ENCODE measurements around the gene HTT-AS. TPM values are rescaled to one million over a fixed set of nuclear protein-coding genes. Genes with fewer than 3 reads are reported as not detected.

HTT-AS gene
- total and polyA plus RNA-seq, 2 of the 13 experiments (the other 11 are each of a cell fraction or from before 2014, with no cell fraction given): not detected

DNA sequence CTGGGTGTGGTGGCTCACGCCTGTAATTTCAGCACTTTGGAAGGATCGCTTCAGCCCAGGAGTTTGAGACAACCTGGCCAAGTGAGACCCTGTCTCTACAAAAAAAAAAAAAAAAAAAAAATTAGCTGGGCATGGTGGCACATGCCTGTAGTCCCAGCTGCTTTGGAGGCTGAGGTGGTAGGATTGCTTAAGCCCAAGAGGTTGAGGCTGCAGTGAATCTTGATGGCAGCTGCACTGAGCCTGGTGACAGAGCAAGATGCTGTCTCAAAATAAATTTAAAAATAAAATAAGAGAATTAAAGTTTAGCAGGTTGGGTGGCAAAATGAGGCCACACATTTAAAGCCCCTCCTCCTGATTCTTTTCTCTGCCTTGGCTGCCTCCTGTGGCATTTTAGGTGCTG lies 47.3 kb upstream of the HTT-AS start:
- WGBS (ENCODE audit: low lambda C conversion rate): 96% methylated on average over 2 of the region's 2 CpGs
- Histone ChIP-seq H3K9ac (ENCODE audit: insufficient read depth, low read depth, low read length) (no peak overlapping the region), H3K4me3 (replicated peaks in 1 of 3; ENCODE audit: insufficient read depth in 1 of 3, low read depth in 2 of 3, low read length in 3 of 3) (no peak overlapping the region), H3K27me3 (ENCODE audit: control insufficient read depth in 1 of 2, insufficient read depth in 2 of 2, low read length in 2 of 2) (no peaks in the 10 kb centered on the region), H2AFZ (ENCODE audit: low read length) (no peak overlapping the region), H3K36me3 (replicated peaks in 1 of 2; ENCODE audit: control insufficient read depth in 1 of 2, insufficient read depth in 2 of 2, low read length in 2 of 2) (peaks cover 19 to 61% of the 10 kb centered on the region in 2 experiments), H3K4me1 (ENCODE audit: insufficient read depth, low read length) (no peaks in the 10 kb centered on the region), H3K27ac (ENCODE audit: extremely low read length, insufficient read depth, low read length) (no peak overlapping the region), H3K4me2 (ENCODE audit: low read depth, low read length) (no peak overlapping the region), H3K79me2 (ENCODE audit: insufficient read depth, low read length) (no peaks in the 10 kb centered on the region), H4K20me1 (ENCODE audit: insufficient read depth, low read length) (no peaks in the 10 kb centered on the region), H3K9me3 (ENCODE audit: low read length) (no peaks in the 10 kb centered on the region)
- no peak for TF ChIP-seq NR2F2 (IDR thresholded peaks at IDR 0.05; ENCODE audit: borderline replicate concordance, low read depth)
- no peak for TF ChIP-seq ZNF205 (CRISPR knock-in tag; IDR thresholded peaks at IDR 0.05)
- TF ChIP-seq, protein P1, sequence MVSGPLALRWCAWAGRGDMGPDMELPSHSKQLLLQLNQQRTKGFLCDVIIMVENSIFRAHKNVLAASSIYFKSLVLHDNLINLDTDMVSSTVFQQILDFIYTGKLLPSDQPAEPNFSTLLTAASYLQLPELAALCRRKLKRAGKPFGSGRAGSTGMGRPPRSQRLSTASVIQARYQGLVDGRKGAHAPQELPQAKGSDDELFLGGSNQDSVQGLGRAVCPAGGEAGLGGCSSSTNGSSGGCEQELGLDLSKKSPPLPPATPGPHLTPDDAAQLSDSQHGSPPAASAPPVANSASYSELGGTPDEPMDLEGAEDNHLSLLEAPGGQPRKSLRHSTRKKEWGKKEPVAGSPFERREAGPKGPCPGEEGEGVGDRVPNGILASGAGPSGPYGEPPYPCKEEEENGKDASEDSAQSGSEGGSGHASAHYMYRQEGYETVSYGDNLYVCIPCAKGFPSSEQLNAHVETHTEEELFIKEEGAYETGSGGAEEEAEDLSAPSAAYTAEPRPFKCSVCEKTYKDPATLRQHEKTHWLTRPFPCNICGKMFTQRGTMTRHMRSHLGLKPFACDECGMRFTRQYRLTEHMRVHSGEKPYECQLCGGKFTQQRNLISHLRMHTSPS (CRISPR knock-in tag; IDR thresholded peaks at IDR 0.05; ENCODE audit: low read depth): no peak
- ATAC-seq (no peak), FAIRE-seq (no peak), DNase-seq (ENCODE audit: low spot score) (no peak)
- in situ Hi-C loops (cut with HindIII; ENCODE audit: extremely low pct_ligation_motif_present, low pct_unique_long_range_greater_than_20kb) (no loop called here), intact Hi-C loops (cut with micrococcal nuclease; ENCODE audit: unreplicated experiment) (no loop called here)
- ChIA-PET CTCF (ENCODE audit: low intra/inter-chr PET ratio, low total read pairs) (no interaction called here), POLR2A (no interaction called here)
- BruUV-seq (replicated peaks): no TSS peak

DNA sequence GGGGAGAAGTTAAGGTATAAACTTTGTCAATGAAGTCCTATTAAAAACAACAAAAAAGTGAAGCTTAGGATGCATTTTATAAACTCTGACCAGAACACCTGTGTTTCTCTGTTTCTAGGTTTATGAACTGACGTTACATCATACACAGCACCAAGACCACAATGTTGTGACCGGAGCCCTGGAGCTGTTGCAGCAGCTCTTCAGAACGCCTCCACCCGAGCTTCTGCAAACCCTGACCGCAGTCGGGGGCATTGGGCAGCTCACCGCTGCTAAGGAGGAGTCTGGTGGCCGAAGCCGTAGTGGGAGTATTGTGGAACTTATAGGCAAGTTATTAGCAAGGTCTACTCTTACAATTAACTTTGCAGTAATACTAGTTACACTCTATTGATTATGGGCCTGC lies 46.8 kb upstream of the HTT-AS start:
- Histone ChIP-seq H3K9ac (ENCODE audit: insufficient read depth, low read depth, low read length) (no peak overlapping the region), H3K27me3 (ENCODE audit: control insufficient read depth in 1 of 2, insufficient read depth in 2 of 2, low read length in 2 of 2) (no peaks in the 10 kb centered on the region), H2AFZ (ENCODE audit: low read length) (no peak overlapping the region), H3K79me2 (ENCODE audit: insufficient read depth, low read length) (no peaks in the 10 kb centered on the region), H4K20me1 (ENCODE audit: insufficient read depth, low read length) (no peaks in the 10 kb centered on the region), H3K4me3 (replicated peaks in 1 of 3; ENCODE audit: insufficient read depth in 1 of 3, low read depth in 2 of 3, low read length in 3 of 3) (no peak overlapping the region), H3K36me3 (replicated peaks in 1 of 2; ENCODE audit: control insufficient read depth in 1 of 2, insufficient read depth in 2 of 2, low read length in 2 of 2) (peaks cover 24 to 64% of the 10 kb centered on the region in 2 experiments), H3K27ac (ENCODE audit: extremely low read length, insufficient read depth, low read length) (no peak overlapping the region), H3K4me1 (ENCODE audit: insufficient read depth, low read length) (no peaks in the 10 kb centered on the region), H3K9me3 (ENCODE audit: low read length) (no peaks in the 10 kb centered on the region), H3K4me2 (ENCODE audit: low read depth, low read length) (no peak overlapping the region)
- in situ Hi-C loops (cut with HindIII; ENCODE audit: extremely low pct_ligation_motif_present, low pct_unique_long_range_greater_than_20kb): no loop called here
- intact Hi-C loops (cut with micrococcal nuclease; ENCODE audit: unreplicated experiment): no loop called here
- POLR2A ChIA-PET: no interaction called here
- no peak for ATAC-seq
- no peak for DNase-seq (ENCODE audit: low spot score)
- BruUV-seq (replicated peaks): no TSS peak
- CTCF ChIA-PET (ENCODE audit: low intra/inter-chr PET ratio, low total read pairs): no interaction called here
- no peak for FAIRE-seq
- TF ChIP-seq KLF9 (CRISPR knock-in tag; IDR thresholded peaks at IDR 0.05; ENCODE audit: low read depth) (no peak), ZNF678 (CRISPR knock-in tag; IDR thresholded peaks at IDR 0.05) (no peak), MXI1 (IDR thresholded peaks at IDR 0.05; ENCODE audit: borderline replicate concordance, low read depth, low read length) (no peak)
- TF ChIP-seq, protein P2, sequence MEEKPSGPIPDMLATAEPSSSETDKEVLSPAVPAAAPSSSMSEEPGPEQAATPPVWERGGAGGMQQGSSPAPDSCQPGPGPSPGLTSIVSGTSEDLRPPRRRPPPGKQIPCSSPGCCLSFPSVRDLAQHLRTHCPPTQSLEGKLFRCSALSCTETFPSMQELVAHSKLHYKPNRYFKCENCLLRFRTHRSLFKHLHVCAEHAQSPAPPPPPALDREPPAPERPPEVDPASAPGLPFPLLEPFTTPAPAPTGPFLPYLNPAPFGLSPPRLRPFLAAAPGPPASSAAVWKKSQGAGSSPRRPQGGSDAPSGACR (CRISPR knock-in tag; IDR thresholded peaks at IDR 0.05): no peak
- WGBS (ENCODE audit: low lambda C conversion rate): 97% methylated on average over 9 of the region's 9 CpGs
